Measurements from ENCODE around the gene SLC9A4.

The SLC9A4 gene

GRCh38 chr2:102463160-102463559 lies 9.9 kb upstream of the SLC9A4 start:
- H2AFZ ChIP-seq (ENCODE audit: low read depth, low read length, severe bottlenecking), result no peak overlapping the region
- H3K27me3 ChIP-seq (ENCODE audit: low read length), result no peaks in the 10 kb centered on the region
- no peaks in the 10 kb centered on the region for H3F3A ChIP-seq (ENCODE audit: insufficient read depth)
- no peaks in the 10 kb centered on the region for H3K79me2 ChIP-seq (ENCODE audit: insufficient read depth, low read length)
- no peak overlapping the region for H3K27ac ChIP-seq (ENCODE audit: low read depth, low read length)
- TF ChIP-seq CTCF (IDR thresholded peaks at IDR 0.05; ENCODE audit: insufficient read depth, low read length, poor library complexity, severe bottlenecking), result no peak
- no peak for TF ChIP-seq EZH2phosphoT487 (conservative IDR thresholded peaks at IDR 0.05; ENCODE audit: low read length)
- H3K4me2 ChIP-seq (ENCODE audit: low read depth, low read length, poor library complexity, severe bottlenecking), result no peak overlapping the region
- H4K20me1 ChIP-seq (ENCODE audit: low read depth, low read length), result no peaks in the 10 kb centered on the region
- H3K9me3 ChIP-seq (ENCODE audit: insufficient read depth, low read length), result no peaks in the 10 kb centered on the region
- H3K9me2 ChIP-seq (replicated peaks; ENCODE audit: insufficient read depth, low read length), result no peaks in the 10 kb centered on the region
- H3K4me3 ChIP-seq (ENCODE audit: insufficient read depth, low read length, poor library complexity, severe bottlenecking), result no peak overlapping the region
- H3K9ac ChIP-seq (ENCODE audit: low read length), result no peak overlapping the region
- H3K36me3 ChIP-seq (ENCODE audit: low read length), result no peaks in the 10 kb centered on the region

GRCh38 chr2:102470168-102470567 lies 2.9 kb upstream of the SLC9A4 start:
- no peak for TF ChIP-seq CTCF (IDR thresholded peaks at IDR 0.05; ENCODE audit: insufficient read depth, low read length, poor library complexity, severe bottlenecking)
- no peak for TF ChIP-seq EZH2phosphoT487 (conservative IDR thresholded peaks at IDR 0.05; ENCODE audit: low read length)
- Histone ChIP-seq H3K36me3 (ENCODE audit: low read length) (no peaks in the 10 kb centered on the region), H3K27me3 (ENCODE audit: low read length) (no peaks in the 10 kb centered on the region), H3K79me2 (ENCODE audit: insufficient read depth, low read length) (no peaks in the 10 kb centered on the region), H3K27ac (ENCODE audit: low read depth, low read length) (no peak overlapping the region), H3K9me3 (ENCODE audit: insufficient read depth, low read length) (no peaks in the 10 kb centered on the region), H4K20me1 (ENCODE audit: low read depth, low read length) (no peaks in the 10 kb centered on the region), H3K4me2 (ENCODE audit: low read depth, low read length, poor library complexity, severe bottlenecking) (no peak overlapping the region), H3F3A (ENCODE audit: insufficient read depth) (no peaks in the 10 kb centered on the region), H3K9me2 (replicated peaks; ENCODE audit: insufficient read depth, low read length) (no peaks in the 10 kb centered on the region), H3K4me3 (ENCODE audit: insufficient read depth, low read length, poor library complexity, severe bottlenecking) (no peak overlapping the region), H3K9ac (ENCODE audit: low read length) (no peak overlapping the region), H2AFZ (ENCODE audit: low read depth, low read length, severe bottlenecking) (no peak overlapping the region)

- Histone ChIP-seq H3K27me3 (ENCODE audit: low read length) (no peaks in the 10 kb centered on the region), H4K20me1 (ENCODE audit: low read depth, low read length) (no peaks in the 10 kb centered on the region), H2AFZ (ENCODE audit: low read depth, low read length, severe bottlenecking) (no peak overlapping the region), H3K4me2 (ENCODE audit: low read depth, low read length, poor library complexity, severe bottlenecking) (no peak overlapping the region), H3K9ac (ENCODE audit: low read length) (no peak overlapping the region), H3K27ac (ENCODE audit: low read depth, low read length) (no peak overlapping the region), H3K36me3 (ENCODE audit: low read length) (no peaks in the 10 kb centered on the region), H3K4me3 (ENCODE audit: insufficient read depth, low read length, poor library complexity, severe bottlenecking) (no peak overlapping the region), H3K9me3 (ENCODE audit: insufficient read depth, low read length) (no peaks in the 10 kb centered on the region), H3F3A (ENCODE audit: insufficient read depth) (no peaks in the 10 kb centered on the region), H3K79me2 (ENCODE audit: insufficient read depth, low read length) (no peaks in the 10 kb centered on the region), H3K9me2 (replicated peaks; ENCODE audit: insufficient read depth, low read length) (no peaks in the 10 kb centered on the region)
- TF ChIP-seq EZH2phosphoT487 (conservative IDR thresholded peaks at IDR 0.05; ENCODE audit: low read length) (no peak), CTCF (IDR thresholded peaks at IDR 0.05; ENCODE audit: insufficient read depth, low read length, poor library complexity, severe bottlenecking) (no peak)
Observed at GRCh38 chr2:102473631-102474030, 605 bp downstream of the SLC9A4 start.

Data from SU-DHL-6 (cell line).